BE2C (cell line): ENCODE data around the gene PLSCR1.

Experiments used
- DNase-seq: peaks from one replicate; pipeline ENCODE4 v3.0.0-alpha.2; 2020
- H3K27me3 ChIP-seq: fragments of 250-450 bp; sonication (Bioruptor Pico); 2 replicates; pipeline ENCODE4 v1.5.1; 2020; ENCODE audit warnings: mild to moderate bottlenecking
- H3K36me3 ChIP-seq: fragments of 250-450 bp; sonication (Bioruptor Pico); 2 replicates; pipeline ENCODE4 v1.5.1; 2020; ENCODE audit warnings: mild to moderate bottlenecking
- H3K4me1 ChIP-seq: fragments of 250-450 bp; sonication (Bioruptor Pico); 2 replicates; pipeline ENCODE4 v1.5.1; 2020
- H3K4me3 ChIP-seq: 2 replicates; pipeline ENCODE4 v1.5.1; 2011; ENCODE audit warnings: low read depth, low read length
- H3K9me3 ChIP-seq: fragments of 250-450 bp; sonication (Bioruptor Pico); 2 replicates; pipeline ENCODE4 v1.5.1; 2020
- CTCF ChIP-seq: IDR thresholded peaks from 2 replicates; pipeline ENCODE4 v1.5.1; 2012; ENCODE audit warnings: mild to moderate bottlenecking, low read depth, low read length

PLSCR1 gene

GRCh38 chr3:146557745-146558144 is 13.3 kb upstream of the PLSCR1 start:
- Histone ChIP-seq H3K27me3 (no peaks in the 10 kb centered on the region), H3K9me3 (no peaks in the 10 kb centered on the region), H3K4me3 (no peak overlapping the region), H3K36me3 (no peaks in the 10 kb centered on the region), H3K4me1 (no peaks in the 10 kb centered on the region)
- DNase-seq = no peak
- TF ChIP-seq CTCF = no peak

DNA sequence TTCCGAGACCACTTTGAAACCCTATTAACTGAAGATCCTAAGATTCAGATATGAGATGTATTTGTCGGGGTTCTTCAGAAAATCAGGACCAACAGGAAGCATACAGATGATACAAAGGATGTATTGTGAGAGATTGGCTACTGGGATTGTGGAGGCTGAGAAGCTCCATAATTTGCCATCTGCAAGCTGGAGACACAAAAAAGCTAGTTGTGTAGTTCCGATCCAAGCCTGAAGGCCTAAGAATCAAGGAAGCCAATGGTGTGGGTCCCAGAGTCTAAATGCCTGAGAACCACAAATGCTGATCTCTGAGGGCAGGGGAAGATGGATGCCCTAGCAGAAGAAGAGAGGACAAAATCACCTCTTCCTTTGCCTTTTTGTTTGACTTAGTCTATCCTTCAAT is 10.9 kb upstream of the PLSCR1 start:
- H3K36me3 ChIP-seq = no peaks in the 10 kb centered on the region
- no peak for DNase-seq
- H3K4me3 ChIP-seq = no peak overlapping the region
- no peaks in the 10 kb centered on the region for H3K27me3 ChIP-seq
- no peak for TF ChIP-seq CTCF
- H3K4me1 ChIP-seq = no peaks in the 10 kb centered on the region
- no peaks in the 10 kb centered on the region for H3K9me3 ChIP-seq

GRCh38 chr3:146554151-146554760 is 9.8 kb upstream of the PLSCR1 start:
- Histone ChIP-seq H3K27me3 (no peaks in the 10 kb centered on the region), H3K36me3 (no peaks in the 10 kb centered on the region), H3K4me3 (no peak overlapping the region), H3K9me3 (no peaks in the 10 kb centered on the region), H3K4me1 (no peaks in the 10 kb centered on the region)
- no peak for DNase-seq
- no peak for TF ChIP-seq CTCF

GRCh38 chr3:146550743-146551510 is 6.5 kb upstream of the PLSCR1 start:
- no peak overlapping the region for H3K4me3 ChIP-seq
- no peaks in the 10 kb centered on the region for H3K9me3 ChIP-seq
- H3K27me3 ChIP-seq = no peaks in the 10 kb centered on the region
- H3K4me1 ChIP-seq = no peaks in the 10 kb centered on the region
- no peaks in the 10 kb centered on the region for H3K36me3 ChIP-seq
- DNase-seq = no peak
- TF ChIP-seq CTCF = no peak

DNA sequence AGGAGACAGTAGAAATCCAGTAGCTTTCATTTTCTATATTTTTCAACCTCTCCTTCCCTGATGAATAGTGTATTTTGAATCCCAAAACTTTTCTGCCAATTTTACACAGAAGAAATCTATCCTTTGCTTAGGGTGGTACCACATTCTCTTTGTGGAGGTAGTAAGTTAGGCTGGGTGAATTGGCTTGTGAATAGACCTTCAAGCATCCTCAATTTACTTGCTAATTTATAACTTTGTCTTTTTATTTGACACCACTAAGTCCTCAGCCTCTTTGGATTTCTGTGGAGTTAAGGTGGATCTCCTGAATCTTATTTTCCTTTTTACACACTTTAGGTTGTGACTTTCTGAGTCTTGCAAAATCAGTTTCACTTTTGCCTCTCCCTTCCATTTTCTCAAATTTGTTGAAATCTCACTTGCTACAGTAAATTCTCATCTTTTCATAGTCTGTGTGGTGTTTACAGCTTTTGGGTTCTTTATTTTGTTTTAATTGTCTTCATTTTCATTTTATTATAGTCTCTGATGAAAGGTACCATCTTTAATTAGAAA is 5.7 kb upstream of the PLSCR1 start:
- Histone ChIP-seq H3K4me1 (no peaks in the 10 kb centered on the region), H3K36me3 (no peaks in the 10 kb centered on the region), H3K27me3 (no peaks in the 10 kb centered on the region), H3K9me3 (no peaks in the 10 kb centered on the region), H3K4me3 (no peak overlapping the region)
- no peak for DNase-seq
- TF ChIP-seq CTCF = no peak
